Hepatocyte (in vitro differentiated cells): ENCODE results near the gene MGLL. TPM values are rescaled to one million over a fixed set of nuclear protein-coding genes. Genes with fewer than 3 reads are reported as not detected.

Source experiments
- DNase-seq: peaks from one replicate; pipeline ENCODE4 v3.0.0-alpha.2; 2016; ENCODE audit warnings: low spot score
- H2AFZ ChIP-seq: fragments of 200-600 bp; sonication (generic); 2 replicates; pipeline ENCODE4 v1.6.0; 2016; ENCODE audit warnings: antibody characterized with exemption, mild to moderate bottlenecking
- H3K27ac ChIP-seq: fragments of 200-600 bp; sonication (generic); 2 replicates; pipeline ENCODE4 v1.5.1; 2016; ENCODE audit warnings: mild to moderate bottlenecking
- H3K27me3 ChIP-seq: fragments of 200-600 bp; sonication (generic); 2 replicates; pipeline ENCODE4 v1.6.1; 2016
- H3K36me3 ChIP-seq: fragments of 200-600 bp; sonication (generic); replicated peaks from 2 replicates; pipeline ENCODE4 v1.5.1; 2016; ENCODE audit warnings: low read depth; ENCODE audit not compliant: insufficient read depth
- H3K4me1 ChIP-seq: fragments of 200-600 bp; sonication (generic); 2 replicates; pipeline ENCODE4 v1.5.1; 2016; ENCODE audit warnings: mild to moderate bottlenecking, moderate library complexity; ENCODE audit not compliant: insufficient read depth
- H3K4me2 ChIP-seq: fragments of 200-600 bp; sonication (generic); 2 replicates; pipeline ENCODE4 v1.6.0; 2016
- H3K4me3 ChIP-seq: fragments of 200-600 bp; sonication (generic); 2 replicates; pipeline ENCODE4 v1.5.1; 2016; ENCODE audit warnings: mild to moderate bottlenecking
- H3K79me2 ChIP-seq: fragments of 200-600 bp; sonication (generic); 2 replicates; pipeline ENCODE4 v1.6.0; 2017; ENCODE audit warnings: mild to moderate bottlenecking
- H3K9me2 ChIP-seq: fragments of 200-600 bp; sonication (generic); replicated peaks from 2 replicates; pipeline ENCODE4 v1.6.0; 2017; ENCODE audit warnings: mild to moderate bottlenecking; ENCODE audit not compliant: insufficient read depth
- H3K9me3 ChIP-seq: fragments of 200-600 bp; sonication (generic); 2 replicates; pipeline ENCODE4 v1.5.1; 2016; ENCODE audit warnings: low read depth, mild to moderate bottlenecking
- H4K20me1 ChIP-seq: fragments of 200-600 bp; sonication (generic); 2 replicates; pipeline ENCODE4 v1.6.0; 2016; ENCODE audit warnings: mild to moderate bottlenecking; ENCODE audit not compliant: insufficient read depth, poor library complexity, severe bottlenecking
- EZH2 ChIP-seq: fragments of 200-600 bp; sonication (generic); IDR thresholded peaks from 2 replicates; pipeline ENCODE4 v1.6.1; 2016; ENCODE audit warnings: antibody characterized with exemption, mild to moderate bottlenecking, borderline replicate concordance
- EZH2phosphoT487 ChIP-seq: fragments of 200-600 bp; sonication (generic); IDR thresholded peaks from one replicate; pipeline ENCODE4 v1.6.1; 2018; ENCODE audit warnings: antibody characterized with exemption, mild to moderate bottlenecking, low read depth, moderate library complexity; ENCODE audit not compliant: unreplicated experiment, severe bottlenecking
- WGBS: methylation state at CpG from one replicate; pipeline ENCODE4 v1.1.6; 2016; ENCODE audit warnings: low lambda C conversion rate; ENCODE audit errors: missing lambda C conversion rate; 5-methylcytosine and 5-hydroxymethylcytosine counted together
- polyA plus RNA-seq: library from polyadenylated mRNA; unstranded; fragments of >200 nt; fragmentation: Nextera tagmentation; extraction: Ambion mirVana; gene quantifications from 2 replicates; pipeline ENCODE4 v1.2.1, GENCODE V29; 2016
- total RNA-seq: library from RNA; depleted of rRNA; stranded (reverse); fragments of >200 nt; gene quantifications from 2 replicates; pipeline ENCODE4 v1.2.3, GENCODE V29; 2014
- TF ChIP-seq, protein P1 (sequence below): fragments of 200-600 bp; sonication (generic); IDR thresholded peaks from 2 replicates; pipeline ENCODE4 v1.5.1; 2016; ENCODE audit warnings: antibody characterized with exemption, mild to moderate bottlenecking; ENCODE audit not compliant: poor library complexity

MGLL gene
- total and polyA plus RNA-seq, 2 experiments from 2014 or later, result 7.3 to 21.4 TPM

DNA sequence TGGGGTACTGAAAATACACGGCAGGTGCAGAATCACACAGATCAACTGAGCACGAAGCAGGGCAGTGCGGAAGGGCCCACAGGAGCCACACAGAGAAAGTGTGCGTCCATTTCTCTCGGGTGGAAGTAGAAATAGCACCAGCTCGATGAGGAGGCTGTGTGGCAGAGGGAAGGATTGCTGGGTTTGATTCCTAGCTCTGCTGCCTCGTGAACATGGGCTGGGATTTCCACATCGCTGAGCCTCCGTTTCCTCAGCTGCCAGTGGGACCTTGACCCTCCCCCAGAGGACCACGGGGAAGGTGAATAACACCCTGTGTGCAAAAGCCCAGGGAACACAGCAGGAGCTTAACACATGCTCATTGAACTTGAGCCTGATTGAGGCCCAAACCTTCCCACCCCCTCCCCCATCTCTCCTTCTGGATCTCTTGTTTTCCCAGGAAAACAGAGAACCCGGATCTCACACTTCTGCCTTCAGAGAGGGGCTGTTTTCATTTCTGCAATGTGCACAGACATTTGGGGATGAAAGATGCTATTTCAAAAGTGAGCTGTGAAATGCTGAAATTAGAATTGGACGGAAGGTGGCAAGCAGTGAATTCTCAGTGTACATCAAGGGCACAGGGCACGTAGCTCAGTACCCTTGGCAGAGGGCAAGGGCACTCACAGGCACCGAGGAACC is 111.2 kb downstream of the MGLL start:
- Histone ChIP-seq H3K4me1 (no peaks in the 10 kb centered on the region), H3K4me2 (no peak overlapping the region), H3K27me3 (no peaks in the 10 kb centered on the region), H2AFZ (no peak overlapping the region), H3K4me3 (no peak overlapping the region), H3K27ac (no peak overlapping the region), H3K79me2 (no peaks in the 10 kb centered on the region), H4K20me1 (no peaks in the 10 kb centered on the region), H3K9me2 (no peaks in the 10 kb centered on the region), H3K9me3 (no peaks in the 10 kb centered on the region), H3K36me3 (no peaks in the 10 kb centered on the region)
- TF ChIP-seq EZH2phosphoT487 (no peak), EZH2 (no peak)
- TF ChIP-seq, protein P1, sequence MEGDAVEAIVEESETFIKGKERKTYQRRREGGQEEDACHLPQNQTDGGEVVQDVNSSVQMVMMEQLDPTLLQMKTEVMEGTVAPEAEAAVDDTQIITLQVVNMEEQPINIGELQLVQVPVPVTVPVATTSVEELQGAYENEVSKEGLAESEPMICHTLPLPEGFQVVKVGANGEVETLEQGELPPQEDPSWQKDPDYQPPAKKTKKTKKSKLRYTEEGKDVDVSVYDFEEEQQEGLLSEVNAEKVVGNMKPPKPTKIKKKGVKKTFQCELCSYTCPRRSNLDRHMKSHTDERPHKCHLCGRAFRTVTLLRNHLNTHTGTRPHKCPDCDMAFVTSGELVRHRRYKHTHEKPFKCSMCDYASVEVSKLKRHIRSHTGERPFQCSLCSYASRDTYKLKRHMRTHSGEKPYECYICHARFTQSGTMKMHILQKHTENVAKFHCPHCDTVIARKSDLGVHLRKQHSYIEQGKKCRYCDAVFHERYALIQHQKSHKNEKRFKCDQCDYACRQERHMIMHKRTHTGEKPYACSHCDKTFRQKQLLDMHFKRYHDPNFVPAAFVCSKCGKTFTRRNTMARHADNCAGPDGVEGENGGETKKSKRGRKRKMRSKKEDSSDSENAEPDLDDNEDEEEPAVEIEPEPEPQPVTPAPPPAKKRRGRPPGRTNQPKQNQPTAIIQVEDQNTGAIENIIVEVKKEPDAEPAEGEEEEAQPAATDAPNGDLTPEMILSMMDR, result no peak
- 81% methylated on average over 14 of the region's 14 CpGs for WGBS
- DNase-seq, result no peak

DNA sequence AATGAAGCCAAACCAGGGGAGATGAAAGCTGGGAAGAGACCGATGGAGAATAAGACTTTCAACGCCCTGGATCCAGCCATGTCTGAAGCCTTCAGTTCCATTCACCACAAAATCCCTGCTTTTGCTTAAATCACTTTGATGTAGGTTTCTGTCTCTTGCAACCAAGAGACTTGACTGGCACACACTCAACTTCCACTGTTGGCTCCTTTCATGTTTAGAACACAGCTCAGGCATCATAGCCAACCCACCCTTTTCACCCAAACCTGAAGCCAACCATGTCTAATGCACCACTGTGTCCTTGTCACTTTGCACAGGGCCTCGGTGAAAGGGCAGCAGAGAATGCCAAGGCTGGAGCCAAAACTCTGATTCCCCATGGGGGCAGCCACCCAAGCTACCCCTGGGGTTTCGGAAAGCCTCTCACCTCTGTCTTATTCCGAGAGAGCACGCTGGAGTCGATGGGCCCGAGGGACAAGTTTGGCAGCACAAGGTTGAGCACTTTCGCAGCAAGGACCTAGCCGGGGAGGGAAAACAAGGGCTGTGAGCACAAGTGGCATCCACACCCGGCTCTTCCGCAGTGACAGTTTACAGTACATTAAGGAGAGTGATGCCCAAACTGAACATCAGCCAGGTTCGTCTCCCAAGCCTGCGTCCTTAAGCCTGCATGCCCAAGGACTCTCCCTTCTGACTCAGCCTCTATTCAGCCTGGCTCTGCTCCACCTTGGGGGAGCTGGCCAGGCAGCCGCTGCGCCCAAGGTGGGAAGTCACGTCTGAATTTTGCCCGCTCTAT is 112.0 kb downstream of the MGLL start:
- 93% methylated on average over 18 of the region's 18 CpGs for WGBS
- Histone ChIP-seq H2AFZ (no peak overlapping the region), H3K4me3 (no peak overlapping the region), H3K36me3 (no peaks in the 10 kb centered on the region), H3K4me1 (no peaks in the 10 kb centered on the region), H3K9me3 (no peaks in the 10 kb centered on the region), H3K79me2 (no peaks in the 10 kb centered on the region), H3K4me2 (no peak overlapping the region), H3K27me3 (no peaks in the 10 kb centered on the region), H4K20me1 (no peaks in the 10 kb centered on the region), H3K9me2 (no peaks in the 10 kb centered on the region), H3K27ac (no peak overlapping the region)
- DNase-seq, result no peak
- TF ChIP-seq, protein P1, result no peak
- TF ChIP-seq EZH2 (no peak), EZH2phosphoT487 (no peak)

GRCh38 chr3:127709320-127710060 is 112.8 kb downstream of the MGLL start:
- no peak overlapping the region for H2AFZ ChIP-seq
- H3K27ac ChIP-seq, result no peak overlapping the region
- H3K4me2 ChIP-seq, result no peak overlapping the region
- no peaks in the 10 kb centered on the region for H4K20me1 ChIP-seq
- WGBS, result 81% methylated on average over 3 of the region's 3 CpGs
- H3K79me2 ChIP-seq, result no peaks in the 10 kb centered on the region
- no peaks in the 10 kb centered on the region for H3K9me3 ChIP-seq
- no peaks in the 10 kb centered on the region for H3K4me1 ChIP-seq
- no peak for DNase-seq
- no peak overlapping the region for H3K4me3 ChIP-seq
- no peaks in the 10 kb centered on the region for H3K9me2 ChIP-seq
- no peaks in the 10 kb centered on the region for H3K36me3 ChIP-seq
- TF ChIP-seq, protein P1, result no peak
- TF ChIP-seq EZH2phosphoT487 (no peak), EZH2 (no peak)
- no peaks in the 10 kb centered on the region for H3K27me3 ChIP-seq
